ENCODE measurements around the gene NDOR1.
"Not testable (repeated sequence)": the region's sequence is repeated elsewhere in the genome, so short reads cannot be mapped to it uniquely, and the experiment has no call there.

Gene NDOR1

DNA sequence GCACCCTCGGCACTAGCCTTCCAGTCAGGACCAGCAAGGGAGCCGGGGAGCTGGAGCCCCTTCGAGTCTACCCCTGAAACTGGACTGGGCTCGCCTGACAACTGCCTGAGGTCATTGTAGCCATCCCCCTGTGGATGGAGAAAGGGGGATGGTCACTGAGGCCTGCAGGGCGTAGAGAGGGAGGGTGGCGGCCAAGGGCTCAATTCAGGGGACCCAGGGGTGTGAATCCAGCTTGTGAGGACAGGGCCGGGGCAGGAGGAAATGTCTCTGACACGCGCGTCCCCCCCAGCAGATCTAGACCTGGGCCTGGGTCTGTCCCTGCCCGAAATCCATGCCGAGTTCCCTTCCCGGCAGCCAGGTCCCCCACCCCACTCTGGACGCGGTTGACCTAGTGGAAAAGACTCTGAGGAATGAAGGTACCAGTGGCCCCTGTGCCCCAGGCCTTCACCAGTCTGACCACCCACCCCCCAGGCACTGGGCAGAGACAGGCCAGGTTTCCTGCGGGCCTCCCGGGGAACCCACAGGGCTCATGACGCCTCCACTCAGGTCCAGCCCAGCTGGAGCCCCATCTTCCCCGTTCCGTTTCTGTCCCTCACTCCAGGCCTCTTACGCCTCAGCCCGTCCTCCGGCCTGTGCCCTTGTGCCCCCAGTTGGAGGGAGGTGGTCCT is 26.0 kb downstream of the NDOR1 start:
- no peak for DNase-seq (ENCODE audit: low read depth in 2 of 2)

- no peak for DNase-seq (ENCODE audit: low read depth in 2 of 2)
Observed at GRCh38 chr9:137232101-137232500, 26.6 kb downstream of the NDOR1 start.

- DNase-seq (ENCODE audit: low read depth in 2 of 2), result no peak
Observed at GRCh38 chr9:137232510-137232909, 27.0 kb downstream of the NDOR1 start.

DNA sequence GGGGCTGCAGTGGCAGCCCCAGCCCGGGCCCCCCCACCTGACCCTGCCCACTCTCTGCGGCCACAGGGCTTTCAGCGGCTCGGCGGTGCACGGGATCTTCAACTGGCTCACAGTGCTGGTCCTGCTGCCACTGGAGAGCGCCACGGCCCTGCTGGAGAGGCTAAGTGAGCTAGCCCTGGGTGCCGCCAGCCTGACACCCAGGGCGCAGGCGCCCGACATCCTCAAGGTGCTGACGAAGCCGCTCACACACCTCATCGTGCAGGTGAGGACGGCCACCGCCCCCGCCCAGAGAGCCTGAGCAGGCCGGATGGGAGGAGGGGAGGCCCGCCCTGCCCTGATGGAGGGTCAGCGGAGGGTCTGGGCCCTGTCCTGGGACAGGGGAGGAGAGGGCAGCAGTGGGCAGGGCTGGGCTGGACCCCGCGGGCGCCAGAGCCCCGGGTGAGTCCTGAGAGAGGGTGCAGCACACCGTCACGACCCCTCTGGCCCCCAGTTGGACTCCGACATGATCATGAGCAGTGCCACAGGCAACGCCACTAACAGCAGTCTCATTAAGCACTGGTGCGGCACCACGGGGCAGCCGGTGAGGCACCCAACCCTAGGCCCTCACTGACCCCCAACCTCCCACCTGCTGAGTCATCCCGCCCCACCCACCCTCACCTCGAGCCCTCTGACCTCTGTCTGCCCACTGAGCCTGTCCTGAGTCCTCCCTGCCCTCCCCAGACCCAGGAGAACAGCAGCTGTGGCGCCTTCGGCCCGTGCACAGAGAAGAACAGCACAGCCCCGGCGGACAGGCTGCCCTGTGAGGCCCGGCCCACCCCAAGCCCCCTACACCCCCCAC is 27.9 kb downstream of the NDOR1 start:
- DNase-seq (ENCODE audit: low read depth in 2 of 2), result no peak

DNA sequence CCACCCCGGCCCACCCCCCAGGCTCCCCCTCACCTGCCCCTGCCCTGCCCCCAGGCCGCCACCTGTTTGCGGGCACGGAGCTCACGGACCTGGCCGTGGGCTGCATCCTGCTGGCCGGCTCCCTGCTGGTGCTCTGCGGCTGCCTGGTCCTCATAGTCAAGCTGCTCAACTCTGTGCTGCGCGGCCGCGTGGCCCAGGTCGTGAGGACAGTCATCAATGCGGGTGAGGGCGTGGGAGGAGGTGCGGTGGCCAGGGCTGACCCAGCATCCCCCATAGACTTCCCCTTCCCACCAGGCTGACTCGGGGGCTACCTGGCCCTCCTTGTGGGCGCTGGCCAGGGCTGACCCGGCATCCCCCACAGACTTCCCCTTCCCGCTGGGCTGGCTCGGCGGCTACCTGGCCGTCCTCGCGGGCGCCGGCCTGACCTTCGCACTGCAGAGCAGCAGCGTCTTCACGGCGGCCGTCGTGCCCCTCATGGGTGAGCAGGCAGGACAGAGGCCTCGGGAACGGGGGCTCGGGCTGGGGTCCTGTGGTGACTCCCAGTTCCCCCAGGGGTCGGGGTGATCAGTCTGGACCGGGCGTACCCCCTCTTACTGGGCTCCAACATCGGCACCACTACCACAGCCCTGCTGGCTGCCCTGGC is 28.7 kb downstream of the NDOR1 start:
- no peak for DNase-seq (ENCODE audit: low read depth in 2 of 2)

DNA sequence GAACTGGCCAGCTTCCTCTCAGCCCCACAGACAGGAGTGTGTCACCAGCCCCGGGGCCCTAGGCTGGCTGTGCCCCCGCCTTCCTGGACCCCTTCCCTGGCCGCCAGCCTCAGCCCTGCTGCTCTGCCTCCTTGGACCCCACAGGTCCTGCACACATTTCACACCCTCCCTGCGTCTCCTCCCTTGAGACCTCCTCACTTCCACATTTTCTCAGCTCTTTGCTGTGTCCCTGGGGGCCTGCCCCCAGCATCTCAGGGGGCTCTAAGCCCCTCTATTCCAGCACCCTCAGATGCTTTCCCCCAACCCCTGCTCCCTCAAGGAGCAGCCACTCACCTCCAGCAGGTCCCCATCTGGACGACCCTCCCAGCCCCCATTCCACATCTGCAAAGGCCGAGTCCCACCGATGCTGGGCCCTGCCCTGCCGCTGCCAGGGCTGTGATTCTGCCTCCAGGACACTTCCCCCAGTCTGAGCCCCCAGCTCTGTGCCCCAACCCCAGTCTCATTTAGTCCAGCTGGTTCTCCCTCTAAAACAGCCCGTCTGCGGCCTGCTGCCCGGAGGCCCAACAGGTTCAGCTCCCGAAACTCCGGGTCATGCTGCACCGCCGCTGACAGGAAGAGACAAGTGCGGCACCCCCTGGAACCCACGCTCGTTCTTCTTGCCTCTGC is 29.4 kb downstream of the NDOR1 start:
- DNase-seq (ENCODE audit: low read depth in 2 of 2), result no peak

DNA sequence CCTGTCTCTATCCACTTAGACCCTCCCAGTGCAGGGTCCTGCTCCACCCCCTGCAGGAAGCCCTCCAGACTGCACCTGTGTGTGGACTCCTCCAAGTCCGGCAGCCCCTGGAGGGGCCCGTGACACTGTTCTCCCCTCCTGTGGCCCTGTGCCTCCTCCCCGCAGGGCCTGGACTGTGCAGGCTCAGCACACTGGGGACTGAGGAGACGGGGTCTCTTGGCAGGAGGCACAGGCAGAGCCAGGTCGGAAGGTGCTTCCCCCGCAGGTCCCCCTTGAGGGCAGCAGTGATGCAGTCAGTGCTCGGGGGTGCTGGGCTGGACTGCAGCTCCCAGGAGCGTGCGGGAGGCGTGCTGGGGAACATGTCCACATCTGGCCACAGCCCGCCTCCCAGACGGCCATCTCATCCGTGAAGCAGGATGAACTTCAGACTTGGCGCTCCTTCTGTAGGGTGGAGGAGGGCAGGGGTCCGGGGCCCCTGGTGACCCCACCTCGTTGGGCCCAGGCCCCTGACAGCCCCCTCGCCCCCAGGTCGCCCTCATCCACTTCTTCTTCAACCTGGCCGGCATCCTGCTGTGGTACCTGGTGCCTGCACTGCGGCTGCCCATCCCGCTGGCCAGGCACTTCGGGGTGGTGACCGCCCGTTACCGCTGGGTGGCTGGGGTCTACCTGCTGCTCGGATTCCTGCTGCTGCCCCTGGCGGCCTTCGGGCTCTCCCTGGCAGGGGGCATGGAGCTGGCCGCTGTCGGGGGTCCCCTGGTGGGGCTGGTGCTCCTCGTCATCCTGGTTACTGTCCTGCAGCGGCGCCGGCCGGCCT is 30.1 kb downstream of the NDOR1 start:
- DNase-seq (ENCODE audit: low read depth in 2 of 2), result no peak

- DNase-seq (ENCODE audit: low read depth in 2 of 2), result peak; percentile 76 to 88
Observed at GRCh38 chr9:137236238-137236935, 30.9 kb downstream of the NDOR1 start.

DNA sequence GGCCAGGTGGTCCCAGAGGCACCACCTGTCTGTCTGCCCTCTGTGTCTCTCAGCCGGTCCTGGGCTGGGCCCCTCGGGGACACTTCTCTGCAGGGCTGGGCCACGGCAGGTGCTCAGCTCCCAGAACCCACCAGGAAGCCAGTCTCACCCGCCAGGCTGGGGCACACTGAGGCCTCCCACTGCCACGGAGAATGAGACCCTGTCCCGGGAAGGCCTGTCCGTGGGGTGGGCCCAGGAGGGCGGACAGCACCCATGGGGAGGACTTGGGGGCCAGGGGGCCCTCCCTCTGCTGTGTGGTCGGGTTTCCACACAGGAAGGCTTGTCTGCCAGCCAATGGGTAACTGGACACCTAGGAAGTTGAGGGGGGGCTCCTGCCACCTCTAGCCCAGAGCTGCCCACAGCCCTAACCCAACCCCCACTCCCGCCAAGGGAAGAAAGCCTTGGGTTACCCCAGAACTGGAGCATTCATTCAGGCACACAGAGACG is 31.5 kb downstream of the NDOR1 start:
- DNase-seq (ENCODE audit: low read depth in 2 of 2), result no peak

DNA sequence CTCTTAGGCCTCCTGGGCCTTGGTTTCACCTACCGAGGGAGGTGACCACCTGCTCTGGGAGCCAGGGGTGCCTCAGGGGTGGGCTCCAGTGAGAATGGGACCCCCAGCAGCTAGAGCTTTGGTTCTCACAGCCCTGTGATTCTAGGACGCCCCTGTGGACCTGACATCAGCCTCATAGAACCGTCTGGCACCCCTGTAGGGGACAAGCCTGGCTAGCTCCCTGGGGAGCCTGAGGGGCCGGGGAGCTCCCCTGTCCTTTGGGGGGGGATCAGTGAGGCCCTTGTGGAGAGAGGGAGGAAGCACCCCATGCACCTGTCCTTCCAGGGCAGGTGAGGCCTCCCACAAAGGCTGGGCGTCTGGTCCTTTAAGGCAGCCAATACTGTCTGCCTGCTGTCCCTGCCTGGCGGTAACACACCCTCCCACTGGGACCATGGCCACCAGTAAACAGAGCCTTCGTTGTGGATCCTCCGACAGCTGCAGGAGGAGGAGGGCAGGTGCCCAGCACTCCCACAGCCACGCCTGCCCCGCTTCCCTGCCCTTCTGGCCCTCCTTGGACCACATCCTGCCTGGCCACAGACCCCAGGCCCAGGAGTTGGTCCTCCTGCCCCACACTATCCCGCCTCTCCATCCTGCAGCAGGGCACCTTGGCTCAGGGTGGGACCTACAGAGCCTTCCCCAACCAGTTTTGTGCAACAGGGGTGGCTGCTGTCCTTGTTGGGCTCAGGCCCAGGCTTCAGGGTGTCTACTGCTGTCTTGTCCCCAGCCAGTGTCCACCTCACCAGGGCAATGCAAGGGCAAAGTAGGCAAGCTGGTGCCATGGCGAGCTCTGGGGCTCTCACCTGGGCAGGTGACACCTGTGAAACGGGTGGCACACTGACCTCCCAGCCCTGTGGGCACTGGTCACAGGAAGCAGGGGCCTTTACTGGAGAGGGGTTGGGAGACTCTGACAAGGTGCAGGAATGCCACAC is 32.5 kb downstream of the NDOR1 start:
- DNase-seq (ENCODE audit: low read depth in 2 of 2), result no peak

- not testable (repeated sequence) for DNase-seq (ENCODE audit: low read depth in 2 of 2)
Observed at GRCh38 chr9:137239541-137240200, 34.2 kb downstream of the NDOR1 start.

GRCh38 chr9:137240318-137240840 is 34.9 kb downstream of the NDOR1 start:
- DNase-seq (ENCODE audit: low read depth in 2 of 2), result peak in 1 of 2 donors; percentile 48

DNA sequence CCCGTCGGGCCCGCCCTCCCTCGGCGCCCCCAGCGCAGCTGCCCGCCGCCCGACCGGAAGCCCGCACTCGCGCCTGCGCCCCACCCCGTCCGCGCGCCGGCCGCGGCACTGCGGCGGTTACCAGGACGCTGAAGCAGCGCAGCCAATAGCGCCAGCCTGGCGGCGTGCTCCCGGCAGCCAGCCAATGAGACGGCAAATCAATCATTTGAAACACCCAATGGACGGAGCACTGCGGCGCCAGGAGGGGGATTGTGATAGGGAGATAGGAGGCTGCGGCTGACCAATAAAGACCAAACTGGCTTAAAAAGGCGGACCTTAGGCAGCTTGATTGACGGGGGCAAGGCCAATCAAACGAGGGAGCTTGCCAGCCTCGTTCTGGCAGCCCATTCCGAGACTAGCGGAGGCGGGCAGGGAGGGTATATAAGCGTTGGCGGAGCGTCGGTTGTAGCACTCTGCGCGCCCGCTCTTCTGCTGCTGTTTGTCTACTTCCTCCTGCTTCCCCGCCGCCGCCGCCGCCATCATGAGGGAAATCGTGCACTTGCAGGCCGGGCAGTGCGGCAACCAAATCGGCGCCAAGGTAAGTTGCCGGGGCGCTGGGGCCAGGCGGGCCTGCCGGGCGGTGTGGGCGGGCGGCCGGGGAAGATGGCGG is 35.5 kb downstream of the NDOR1 start, which contains the start of gene TUBB4B:
Gene TUBB4B (plus strand): TSS at position 447 of the 649 bp plus-strand sequence. CDS start 74 bp downstream, at position 521.
- DNase-seq (ENCODE audit: low read depth in 2 of 2), result peak; percentile 95 to 98

- DNase-seq (ENCODE audit: low read depth in 2 of 2), result peak; percentile 41 to 61
Observed at GRCh38 chr9:137241490-137242268, 36.2 kb downstream of the NDOR1 start.

GRCh38 chr9:137242269-137243203 is 37.0 kb downstream of the NDOR1 start:
- DNase-seq (ENCODE audit: low read depth in 2 of 2), result no peak

GRCh38 chr9:137243266-137243625 is 37.7 kb downstream of the NDOR1 start:
- DNase-seq (ENCODE audit: low read depth in 2 of 2), result not testable (repeated sequence)
